GM12878 (cell line): ENCODE results near the gene ADCY9. TPM values are rescaled to one million over a fixed set of nuclear protein-coding genes. Genes with fewer than 3 reads are reported as not detected.

Source experiments
- ATAC-seq: fragments of 200-7000 bp; cut with Tn5 transposase; 3 replicates; pipeline ENCODE4 v1.9.1; 2020; ENCODE audit warnings: mild to moderate bottlenecking, moderate library complexity
- BruUV-seq: library from RNA; stranded (reverse); fragments of 400-500 nt; replicated peaks from 2 replicates; lab custom pipeline; 2021; lab: Mats Ljungman, UMichigan
- CTCF ChIA-PET: fragments of 300-600 bp; sonication (Branson Sonifier 250); formaldehyde crosslinking; extraction: SDS; loops from one replicate; lab custom pipeline; 2021; ENCODE audit warnings: inconsistent platforms; lab: Yijun Ruan, JAX
- POLR2A ChIA-PET: fragments of 350-600 bp; formaldehyde crosslinking; extraction: SDS; loops from one replicate; lab custom pipeline; 2021; ENCODE audit warnings: inconsistent platforms; lab: Charles Lee
- RAD21 ChIA-PET: fragments of 300-600 bp; sonication (Branson Sonifier 250); formaldehyde crosslinking; loops from one replicate; lab custom pipeline; 2023; ENCODE audit warnings: antibody characterized with exemption; ENCODE audit not compliant: unreplicated experiment; lab: Charles Lee
- SMC1A ChIA-PET: fragments of 300-600 bp; sonication (Branson Sonifier 250); formaldehyde crosslinking; loops from one replicate; lab custom pipeline; 2023; ENCODE audit not compliant: unreplicated experiment, uncharacterized antibody; lab: Charles Lee
- DNase-seq: peaks from one replicate; pipeline ENCODE4 v3.0.0-alpha.2; 2011; ENCODE audit warnings: low read depth, low spot score
- FAIRE-seq: peaks from 3 replicates; lab custom pipeline; 2011; peaks lifted over from hg19 to GRCh38; lab: Jason Lieb, UNC
- H2AFZ ChIP-seq: 2 replicates; pipeline ENCODE4 v1.6.0; 2011; ENCODE audit warnings: low read depth, low read length, control low read depth; ENCODE audit not compliant: control insufficient read depth
- H3K27ac ChIP-seq: 2 replicates; pipeline ENCODE4 v1.5.1; 2011; ENCODE audit warnings: control low read depth; ENCODE audit not compliant: control insufficient read depth, insufficient read depth
- H3K27me3 ChIP-seq, 2 experiments: replicated peaks in 1 of 2; 2 replicates each; pipeline versions ENCODE4 v1.6.0 to v1.6.1; 2011; ENCODE audit warnings: low read length in 1 of 2; ENCODE audit not compliant: control insufficient read depth in 2 of 2, insufficient read depth in 2 of 2
- H3K36me3 ChIP-seq, 2 experiments: 2 replicates each; pipeline ENCODE4 v1.5.1; 2011; ENCODE audit warnings: low read length in 1 of 2; ENCODE audit not compliant: control insufficient read depth in 2 of 2, insufficient read depth in 2 of 2
- H3K4me1 ChIP-seq: 2 replicates; pipeline ENCODE4 v1.6.1; 2011; ENCODE audit warnings: mild to moderate bottlenecking, low read length, moderate library complexity, mixed read lengths; ENCODE audit not compliant: control insufficient read depth, insufficient read depth
- H3K4me2 ChIP-seq: 2 replicates; pipeline ENCODE4 v1.6.0; 2011; ENCODE audit warnings: control low read depth; ENCODE audit not compliant: control insufficient read depth, insufficient read depth
- H3K4me3 ChIP-seq: fragments of 200-600 bp; sonication (generic); 2 replicates; pipeline ENCODE4 v1.5.1; 2016
- H3K79me2 ChIP-seq: 2 replicates; pipeline ENCODE4 v1.6.0; 2011; ENCODE audit warnings: low read length; ENCODE audit not compliant: control insufficient read depth, insufficient read depth
- H3K9ac ChIP-seq: 2 replicates; pipeline ENCODE4 v1.8.0; 2011; ENCODE audit warnings: low read length, control low read depth, mixed read lengths; ENCODE audit not compliant: control insufficient read depth, insufficient read depth
- H3K9me3 ChIP-seq: replicated peaks from 3 replicates; pipeline ENCODE4 v1.5.1; 2011; ENCODE audit warnings: mild to moderate bottlenecking, low read length; ENCODE audit not compliant: control insufficient read depth, insufficient read depth
- H4K20me1 ChIP-seq: 2 replicates; pipeline ENCODE4 v1.6.0; 2011; ENCODE audit not compliant: control insufficient read depth, insufficient read depth
- CEBPB ChIP-seq, 2 experiments: fragments of 150-350 bp in 1 of 2; IDR thresholded peaks; 2 replicates each; pipeline ENCODE4 v1.6.1; 2012 to 2014; ENCODE audit warnings: low read depth in 2 of 2, low read length in 2 of 2, borderline replicate concordance in 1 of 2, inconsistent platforms in 1 of 2
- CREB1 ChIP-seq: IDR thresholded peaks from 2 replicates; pipeline ENCODE4 v1.6.1; 2012; ENCODE audit warnings: low read depth, mild to moderate bottlenecking, inconsistent platforms
- IRF3 ChIP-seq: fragments of 450-650 bp; IDR thresholded peaks from 2 replicates; pipeline ENCODE4 v1.6.1; 2014; ENCODE audit warnings: mild to moderate bottlenecking
- MYC ChIP-seq: IDR thresholded peaks from 2 replicates; pipeline ENCODE4 v1.6.1; 2011; ENCODE audit warnings: mild to moderate bottlenecking, low read length, moderate library complexity, inconsistent platforms; ENCODE audit not compliant: insufficient read depth, insufficient replicate concordance, insufficient read length, severe bottlenecking
- NR2C2 ChIP-seq: IDR thresholded peaks from 2 replicates; pipeline ENCODE4 v1.6.1; 2011; ENCODE audit warnings: borderline replicate concordance, low read depth; ENCODE audit not compliant: control insufficient read depth, insufficient read length
- RFX5 ChIP-seq: IDR thresholded peaks from 2 replicates; pipeline ENCODE4 v1.6.1; 2011; ENCODE audit warnings: low read depth, low read length, improper control_type of control experiment
- TCF3 ChIP-seq: IDR thresholded peaks from 2 replicates; pipeline ENCODE4 v1.6.1; 2012; ENCODE audit warnings: low read depth, mild to moderate bottlenecking, low read length, borderline replicate concordance; ENCODE audit not compliant: insufficient read depth
- WRNIP1 ChIP-seq: IDR thresholded peaks from 2 replicates; pipeline ENCODE4 v1.6.1; 2011; ENCODE audit warnings: low read depth, low read length, improper control_type of control experiment, borderline replicate concordance
- WGBS: methylation state at CpG from one replicate; pipeline ENCODE4 v1.1.6; 2016; ENCODE audit warnings: low lambda C conversion rate; ENCODE audit not compliant: insufficient replicate concordance, insufficient coverage; ENCODE audit errors: missing lambda C conversion rate; 5-methylcytosine and 5-hydroxymethylcytosine counted together
- in situ Hi-C: fragments of 300-500 bp; cut with MboI; formaldehyde crosslinking; loops from 9 replicates; pipeline ENCODE4 v1.14.3; 2018; ENCODE audit warnings: mixed read lengths
- intact Hi-C: fragments of 100-400 bp; cut with micrococcal nuclease; formaldehyde crosslinking; loops from one replicate; pipeline ENCODE4 v1.14.2; 2022; ENCODE audit not compliant: unreplicated experiment
- polyA plus RNA-seq, 11 experiments: library from polyadenylated mRNA; depleted of rRNA in 4 of 11; unstranded in 6 of 11; stranded (reverse) in 5 of 11; fragments of >200 nt; fragmentation: Nextera tagmentation in 4 of 11; fragmentation: Illumina TruSeq in 1 of 11; extraction: Ambion mirVana in 4 of 11; extraction: Trizol in 1 of 11; gene quantifications; 1 replicate in 1 of 11; 2 replicates in 10 of 11; pipeline versions ENCODE4 v1.2.1 to v1.2.3, GENCODE V29; 2011 to 2016; ENCODE audit warnings: inconsistent platforms in 2 of 11, missing spikeins in 2 of 11, low read depth in 1 of 11
- total RNA-seq, 4 experiments: library from RNA; depleted of rRNA in 3 of 4; stranded (reverse); fragments of >200 nt in 3 of 4; fragmentation: Illumina TruSeq in 1 of 4; extraction: Trizol in 1 of 4; gene quantifications; 2 replicates each; pipeline versions ENCODE4 v1.2.1 to v1.2.3, GENCODE V29; 2013 to 2021

The ADCY9 gene
- total and polyA plus RNA-seq, 10 of the 15 experiments (the other 5 are each of a cell fraction or from before 2014, with no cell fraction given), result 0.09 to 0.41 (median 0.15) TPM; not detected in 3

GRCh38 chr16:4083347-4083870, 32.8 kb downstream of the ADCY9 start:
- POLR2A ChIA-PET, result no interaction called here
- Histone ChIP-seq H3K4me2 (no peak overlapping the region), H3K27me3 (no peaks in the 10 kb centered on the region), H3K4me3 (no peak overlapping the region), H2AFZ (no peak overlapping the region), H3K27ac (no peak overlapping the region), H4K20me1 (no peaks in the 10 kb centered on the region), H3K79me2 (no peaks in the 10 kb centered on the region), H3K9ac (no peak overlapping the region), H3K4me1 (no peaks in the 10 kb centered on the region), H3K9me3 (no peaks in the 10 kb centered on the region), H3K36me3 (no peaks in the 10 kb centered on the region)
- CTCF ChIA-PET, result no interaction called here
- intact Hi-C loops, result no loop called here
- RAD21 ChIA-PET, result no interaction called here
- SMC1A ChIA-PET, result interaction anchor here (0.6 to 1.2 kb wide), 2 partner anchors 196 to 302 kb away, joined by 3 read pairs; no protein-coding TSS in a partner anchor
- in situ Hi-C loops, result no loop called here
- DNase-seq (no peak), ATAC-seq (no peak), FAIRE-seq (no peak)
- BruUV-seq, result no TSS peak
- WGBS, result 71% methylated on average over 5 of the region's 5 CpGs
- TF ChIP-seq IRF3 (no peak), CREB1 (no peak), RFX5 (no peak), MYC (no peak), TCF3 (no peak), CEBPB (IDR thresholded peaks at IDR 0.05; ENCODE audit: borderline replicate concordance in 1 of 2, low read depth in 2 of 2, low read length in 2 of 2) (no peak), WRNIP1 (no peak), NR2C2 (no peak)
